Activated CD8-positive, alpha-beta memory T cell treated with anti-CD3 and anti-CD28 coated beads for 24 hours (primary cell): ENCODE results near the gene HTD2.
"Not testable (repeated sequence)": the region's sequence is repeated elsewhere in the genome, so short reads cannot be mapped to it uniquely, and the experiment has no call there.

Experiments used
- DNase-seq: peaks from one replicate; pipeline ENCODE4 v3.0.0-alpha.2; 2020

The HTD2 gene

GRCh38 chr3:58333206-58334012 lies 27.1 kb downstream of the HTD2 start:
- DNase-seq = peak; percentile 73

GRCh38 chr3:58334013-58334321 lies 27.6 kb downstream of the HTD2 start:
- no peak for DNase-seq

DNA sequence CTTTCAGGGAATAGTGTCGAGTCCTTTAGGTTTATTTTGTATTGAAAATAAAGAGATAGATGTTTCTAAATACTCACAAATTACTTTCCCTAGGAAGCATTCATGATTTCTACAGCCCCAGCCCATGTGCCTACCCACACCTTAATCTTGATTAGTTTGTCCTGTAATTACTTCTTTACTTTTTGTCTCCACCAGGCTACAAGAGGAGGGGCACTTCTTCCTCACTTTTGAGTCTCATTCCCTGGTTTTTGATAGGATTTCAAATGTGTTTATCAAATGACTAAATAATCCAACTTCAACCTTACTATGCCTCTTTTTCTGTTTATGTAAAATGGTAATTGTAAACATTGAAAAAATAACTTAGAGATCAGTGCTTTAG lies 28.2 kb downstream of the HTD2 start:
- DNase-seq = no peak

- DNase-seq = no peak
Measured at GRCh38 chr3:58335652-58335947, 29.3 kb downstream of the HTD2 start.

GRCh38 chr3:58336135-58336882 lies 30.0 kb downstream of the HTD2 start:
- DNase-seq = no peak

DNA sequence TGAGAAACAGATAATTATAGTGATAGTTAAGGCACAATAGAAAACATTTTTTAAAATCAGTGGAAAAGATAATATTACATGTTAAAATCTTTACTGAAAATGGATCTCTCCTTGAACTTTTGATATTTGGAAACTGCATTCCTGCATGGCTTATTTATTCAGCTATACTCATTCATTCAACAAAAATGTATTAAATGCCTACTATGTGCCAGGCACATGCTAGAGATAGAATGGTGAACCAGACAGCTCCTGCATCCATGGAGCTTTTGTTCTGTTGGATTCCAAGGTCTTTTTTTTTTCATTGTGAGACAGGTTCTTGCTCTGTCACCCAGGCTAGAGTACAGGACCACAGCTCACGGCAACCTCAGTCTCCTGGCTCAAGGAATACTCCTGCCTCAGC lies 30.9 kb downstream of the HTD2 start:
- no peak for DNase-seq

DNA sequence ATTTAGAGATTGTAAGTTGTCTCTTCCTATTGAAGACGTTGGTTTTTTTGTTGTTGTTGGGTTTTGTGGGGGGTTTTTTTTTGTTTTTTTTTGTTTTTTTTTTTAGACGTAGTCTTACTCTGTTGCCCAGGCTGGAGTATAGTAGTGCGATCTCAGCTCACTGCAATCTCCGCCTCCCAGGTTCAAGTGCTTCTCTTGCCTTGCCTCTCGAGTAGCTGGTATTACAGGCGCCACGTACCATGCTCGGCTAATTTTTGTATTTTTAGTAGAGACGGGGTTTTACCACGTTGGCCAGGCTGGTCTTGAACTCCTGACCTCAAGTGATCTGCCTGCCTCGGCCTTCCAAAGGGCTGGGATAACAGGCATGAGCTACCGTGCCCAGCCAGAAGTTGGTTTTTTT lies 32.8 kb downstream of the HTD2 start:
- not testable (repeated sequence) for DNase-seq

GRCh38 chr3:58340594-58341244 lies 34.4 kb downstream of the HTD2 start:
- no peak for DNase-seq

GRCh38 chr3:58341376-58341775 lies 35.1 kb downstream of the HTD2 start:
- DNase-seq = no peak

GRCh38 chr3:58342676-58343075 lies 36.4 kb downstream of the HTD2 start:
- no peak for DNase-seq

DNA sequence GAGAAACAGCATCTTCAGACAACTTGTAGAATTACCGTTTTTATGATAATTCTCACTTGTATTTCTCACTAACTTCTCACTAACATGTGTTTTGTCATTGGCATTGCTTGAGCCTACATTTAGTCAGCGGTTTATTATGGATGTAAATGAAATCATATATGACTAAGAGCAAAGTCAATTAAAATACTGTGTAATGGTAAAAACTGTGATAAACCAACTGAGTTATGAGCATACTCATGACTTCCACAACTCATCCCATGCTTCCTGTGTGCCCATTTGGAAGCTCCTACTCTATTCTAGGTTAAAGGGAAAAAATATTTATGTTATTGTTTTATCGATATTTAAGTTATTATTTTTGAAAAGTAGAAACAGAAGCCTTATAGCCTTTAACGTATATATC lies 39.1 kb downstream of the HTD2 start:
- DNase-seq = no peak

DNA sequence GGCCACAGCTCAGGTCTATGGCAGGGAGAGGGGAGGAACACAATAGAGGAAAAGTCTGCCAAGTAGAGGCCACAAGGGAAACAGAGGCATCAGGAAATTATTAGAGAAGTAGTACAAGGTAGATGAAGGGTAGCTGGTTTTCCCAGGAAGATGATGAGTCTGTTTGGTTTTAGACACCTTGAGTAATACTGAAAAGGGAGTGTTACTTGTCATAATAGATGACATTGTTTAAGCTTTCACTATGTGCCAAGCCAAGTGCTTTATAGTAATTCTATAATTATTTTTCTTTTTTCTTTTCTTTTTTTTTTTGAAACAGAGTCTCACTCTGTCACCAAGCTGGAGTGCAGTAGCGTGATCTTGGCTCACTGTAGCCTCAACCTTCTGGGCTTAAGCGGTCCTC lies 40.0 kb downstream of the HTD2 start:
- DNase-seq = no peak

GRCh38 chr3:58347984-58348383 lies 41.7 kb downstream of the HTD2 start:
- no peak for DNase-seq

DNA sequence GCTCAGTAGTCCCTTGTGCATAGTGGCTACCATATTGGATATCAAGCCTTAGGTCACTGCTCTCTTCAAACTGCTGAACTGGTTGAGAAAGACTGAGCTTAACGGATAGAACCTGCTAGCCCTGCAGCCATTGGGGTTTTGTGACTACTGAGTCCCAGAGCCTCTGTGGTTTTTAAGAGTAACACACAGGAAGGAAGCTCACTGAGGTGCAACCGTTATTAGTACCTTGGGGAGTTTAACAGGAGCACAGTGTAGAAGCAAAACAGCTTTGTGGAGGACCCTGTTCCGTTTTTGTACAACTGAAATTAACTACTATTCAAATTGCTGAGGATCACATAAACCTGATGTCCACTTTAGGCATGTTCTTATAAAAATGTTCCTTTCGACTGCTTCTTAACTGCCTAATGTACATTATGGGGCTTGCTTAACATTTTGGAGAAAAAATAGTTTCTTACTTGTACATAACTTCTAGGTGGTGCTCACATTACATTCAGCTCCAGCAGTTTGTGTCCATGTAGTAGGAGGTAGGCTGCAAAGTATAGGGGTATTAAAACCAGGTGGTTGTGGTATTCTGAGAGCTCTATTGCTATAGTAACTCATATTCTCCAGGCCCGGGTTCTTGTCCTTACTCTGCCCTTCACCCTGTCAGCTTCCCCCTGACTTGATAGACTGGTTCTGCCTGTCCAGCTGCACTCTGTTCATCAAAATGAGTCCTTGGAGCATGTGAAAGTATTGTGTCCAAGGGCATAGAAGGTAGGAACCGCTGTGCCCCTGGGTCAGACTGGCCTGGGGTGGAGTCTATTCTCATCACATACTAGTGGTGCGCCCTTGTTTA lies 43.7 kb downstream of the HTD2 start:
- no peak for DNase-seq

GRCh38 chr3:58350627-58351013 lies 44.3 kb downstream of the HTD2 start:
- DNase-seq = no peak

DNA sequence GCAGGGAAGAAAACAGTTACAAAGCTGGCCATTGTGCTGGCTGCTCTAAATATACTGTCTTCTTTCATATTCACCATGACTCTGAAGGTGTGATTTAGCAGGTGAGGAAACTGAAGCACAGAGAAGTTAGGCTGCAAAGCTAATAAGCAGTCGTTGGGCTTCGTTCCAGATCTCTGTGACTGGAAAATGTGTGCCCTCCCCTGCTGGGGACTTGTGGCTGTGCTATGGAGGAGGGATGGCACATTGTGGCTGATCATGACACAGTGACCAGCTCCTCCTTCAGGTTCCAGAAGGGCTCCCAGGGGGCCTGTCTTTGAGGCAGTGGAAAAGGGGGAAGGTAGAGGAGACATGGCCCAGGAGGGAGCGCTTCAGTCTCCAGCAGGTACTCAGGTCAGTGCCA lies 45.6 kb downstream of the HTD2 start:
- DNase-seq = no peak

- DNase-seq = no peak
Measured at GRCh38 chr3:58352626-58353025, 46.3 kb downstream of the HTD2 start.

GRCh38 chr3:58353722-58354553 lies 47.6 kb downstream of the HTD2 start:
- no peak for DNase-seq

GRCh38 chr3:58355179-58355578 lies 48.9 kb downstream of the HTD2 start:
- no peak for DNase-seq

DNA sequence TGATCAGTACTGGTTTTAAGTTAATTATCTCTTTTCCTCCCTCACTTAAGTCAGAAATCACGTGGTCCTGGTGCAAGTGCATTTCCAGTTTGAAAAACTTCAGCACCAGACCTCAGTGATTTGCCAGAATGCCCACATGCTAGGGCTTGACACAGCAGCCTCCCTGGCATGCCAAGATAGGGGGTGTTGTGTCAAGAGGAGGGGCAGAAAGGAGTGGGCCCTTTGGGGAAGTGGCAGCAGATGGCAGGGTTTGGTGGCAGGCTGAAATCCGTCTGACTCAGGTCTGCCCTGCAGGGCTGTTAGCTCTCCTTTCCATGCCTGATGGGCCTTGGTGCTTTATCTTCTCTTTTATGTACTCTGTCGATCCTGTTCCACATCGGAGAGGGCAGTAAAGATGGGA lies 49.7 kb downstream of the HTD2 start:
- DNase-seq = no peak

DNA sequence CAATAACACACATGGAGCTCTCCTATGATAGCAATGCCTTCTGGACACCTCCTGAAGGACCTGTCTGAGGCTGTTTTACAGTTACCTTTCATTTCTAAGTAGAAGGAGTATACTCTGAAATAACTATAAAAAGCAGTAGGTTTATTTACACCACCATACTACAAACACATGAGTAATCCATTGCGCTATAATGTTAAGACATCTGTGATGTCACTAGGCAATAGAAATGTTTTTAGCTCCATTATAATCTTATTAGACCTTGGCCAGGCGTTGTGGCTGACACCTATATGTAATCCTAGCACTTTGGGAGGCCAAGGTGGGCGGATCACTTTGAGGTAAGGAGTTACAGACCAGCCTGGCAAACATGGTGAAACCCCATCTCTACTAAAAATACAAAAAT lies 51.1 kb downstream of the HTD2 start:
- no peak for DNase-seq

- no peak for DNase-seq
Measured at GRCh38 chr3:58358092-58358491, 51.8 kb downstream of the HTD2 start.

DNA sequence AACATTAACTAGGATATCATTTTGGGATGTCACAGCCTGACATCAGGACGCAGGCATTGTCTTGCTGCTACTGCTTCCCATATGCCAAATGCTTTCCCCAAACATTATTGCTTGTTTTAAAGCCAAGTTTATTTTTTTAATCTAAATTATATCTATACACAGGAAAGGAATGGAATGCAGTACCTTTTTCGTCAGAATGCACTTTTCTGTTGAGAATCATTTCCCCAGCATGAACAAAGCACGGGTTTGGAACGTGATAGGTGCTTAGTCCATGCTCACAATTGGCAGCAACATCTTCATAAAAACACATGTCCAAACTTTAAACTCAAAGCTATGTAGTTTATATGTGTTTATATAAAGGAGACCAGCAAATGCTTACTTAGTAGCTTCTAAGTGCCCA lies 52.5 kb downstream of the HTD2 start:
- DNase-seq = no peak
